Osteoblast (primary cell): ENCODE results near the gene FAM209B. TPM values are rescaled to one million over a fixed set of nuclear protein-coding genes. Genes with fewer than 3 reads are reported as not detected.
A peak's percentile ranks its signal among the peaks of the same experiment; 100 is the strongest.

Experiments used
- DNase-seq: peaks from one replicate; pipeline ENCODE4 v3.0.0; 2011; ENCODE audit warnings: low spot score, mixed read lengths; ENCODE audit not compliant: insufficient read length; ENCODE audit errors: missing footprints
- H2AFZ ChIP-seq: 2 replicates; pipeline ENCODE4 v1.6.0; 2011; ENCODE audit warnings: mild to moderate bottlenecking, low read length
- H3K27ac ChIP-seq: 2 replicates; pipeline ENCODE4 v1.5.1; 2011; ENCODE audit warnings: mild to moderate bottlenecking, low read depth, low read length, moderate library complexity
- H3K27me3 ChIP-seq: 2 replicates; pipeline ENCODE4 v1.6.0; 2012; ENCODE audit warnings: mild to moderate bottlenecking, control low read depth, inconsistent platforms, low read length, moderate library complexity; ENCODE audit not compliant: insufficient read depth
- H3K36me3 ChIP-seq: 2 replicates; pipeline ENCODE4 v1.5.1; 2011; ENCODE audit warnings: mild to moderate bottlenecking, low read length, control low read depth, moderate library complexity; ENCODE audit not compliant: insufficient read depth
- H3K4me1 ChIP-seq: 2 replicates; pipeline ENCODE4 v1.5.1; 2011; ENCODE audit warnings: mild to moderate bottlenecking, low read length, control low read depth, moderate library complexity; ENCODE audit not compliant: insufficient read depth
- H3K4me2 ChIP-seq: 2 replicates; pipeline ENCODE4 v1.6.0; 2011; ENCODE audit warnings: mild to moderate bottlenecking, low read length; ENCODE audit not compliant: insufficient read depth
- H3K4me3 ChIP-seq: fragments of 200-600 bp; sonication (generic); 3 replicates; pipeline ENCODE4 v1.5.1; 2012; ENCODE audit warnings: mild to moderate bottlenecking, low read length, inconsistent platforms; ENCODE audit not compliant: insufficient read depth
- H3K79me2 ChIP-seq: 2 replicates; pipeline ENCODE4 v1.6.0; 2012; ENCODE audit warnings: mild to moderate bottlenecking, low read length, control low read depth, inconsistent platforms; ENCODE audit not compliant: insufficient read depth
- H3K9me3 ChIP-seq: 2 replicates; pipeline ENCODE4 v1.5.1; 2011; ENCODE audit warnings: low read depth, low read length, control low read depth
- H4K20me1 ChIP-seq: 2 replicates; pipeline ENCODE4 v1.6.0; 2012; ENCODE audit warnings: mild to moderate bottlenecking, low read length, control low read depth; ENCODE audit not compliant: insufficient read depth
- CTCF ChIP-seq: IDR thresholded peaks from 2 replicates; pipeline ENCODE4 v1.5.1; 2011; ENCODE audit warnings: mild to moderate bottlenecking, low read depth, low read length, moderate library complexity; ENCODE audit errors: extremely low read depth
- total RNA-seq: library from RNA; depleted of rRNA; stranded (reverse); fragments of >200 nt; gene quantifications from 2 replicates; pipeline ENCODE4 v1.2.3, GENCODE V29; 2012

The FAM209B gene
- total RNA-seq, 1 donor, result 0.36 TPM

- H3K4me1 ChIP-seq, result no peaks in the 10 kb centered on the region
- H3K79me2 ChIP-seq, result peaks cover 12% of the 10 kb centered on the region
- no peak for DNase-seq
- no peaks in the 10 kb centered on the region for H3K9me3 ChIP-seq
- H2AFZ ChIP-seq, result no peak overlapping the region
- no peak overlapping the region for H3K27ac ChIP-seq
- H3K4me3 ChIP-seq, result no peak overlapping the region
- no peaks in the 10 kb centered on the region for H3K36me3 ChIP-seq
- peaks cover 5% of the 10 kb centered on the region for H4K20me1 ChIP-seq
- H3K27me3 ChIP-seq, result no peaks in the 10 kb centered on the region
- TF ChIP-seq CTCF, result no peak
- no peak overlapping the region for H3K4me2 ChIP-seq
These were observed 31.9 kb upstream of the FAM209B start for GRCh38 chr20:56501116-56501515.

- Histone ChIP-seq H3K4me2 (no peak overlapping the region), H3K27ac (no peak overlapping the region), H4K20me1 (peaks cover 9% of the 10 kb centered on the region), H2AFZ (no peak overlapping the region), H3K4me3 (no peak overlapping the region), H3K27me3 (no peaks in the 10 kb centered on the region), H3K4me1 (no peaks in the 10 kb centered on the region), H3K36me3 (no peaks in the 10 kb centered on the region), H3K79me2 (peaks cover 19% of the 10 kb centered on the region), H3K9me3 (no peaks in the 10 kb centered on the region)
- TF ChIP-seq CTCF, result no peak
- no peak for DNase-seq
These were observed 29.1 kb upstream of the FAM209B start for GRCh38 chr20:56503916-56504315.

GRCh38 chr20:56504373-56505005 lies 28.6 kb upstream of the FAM209B start:
- peaks cover 19% of the 10 kb centered on the region for H3K79me2 ChIP-seq
- no peaks in the 10 kb centered on the region for H3K9me3 ChIP-seq
- no peaks in the 10 kb centered on the region for H3K27me3 ChIP-seq
- H3K4me3 ChIP-seq, result no peak overlapping the region
- peak; percentile 51 for TF ChIP-seq CTCF
- H3K36me3 ChIP-seq, result no peaks in the 10 kb centered on the region
- H3K4me1 ChIP-seq, result no peaks in the 10 kb centered on the region
- no peak overlapping the region for H3K27ac ChIP-seq
- H3K4me2 ChIP-seq, result no peak overlapping the region
- no peak for DNase-seq
- no peak overlapping the region for H2AFZ ChIP-seq
- peaks cover 9% of the 10 kb centered on the region for H4K20me1 ChIP-seq

- Histone ChIP-seq H3K27me3 (no peaks in the 10 kb centered on the region), H3K79me2 (peaks cover 19% of the 10 kb centered on the region), H3K9me3 (no peaks in the 10 kb centered on the region), H3K36me3 (no peaks in the 10 kb centered on the region), H3K4me3 (no peak overlapping the region), H2AFZ (no peak overlapping the region), H3K4me1 (no peaks in the 10 kb centered on the region), H4K20me1 (peaks cover 12% of the 10 kb centered on the region), H3K27ac (no peak overlapping the region), H3K4me2 (no peak overlapping the region)
- TF ChIP-seq CTCF, result no peak
- DNase-seq, result no peak
These were observed 26.9 kb upstream of the FAM209B start for GRCh38 chr20:56506103-56506502.
